HepG2 (cell line): ENCODE measurements around the gene ELP5. TPM values are rescaled to one million over a fixed set of nuclear protein-coding genes. Genes with fewer than 3 reads are reported as not detected.

Experiments
- DMTF1 ChIP-seq: sonication (generic); formaldehyde crosslinking; IDR thresholded peaks from 2 replicates; pipeline ENCODE4 v1.4.0; 2020; ENCODE audit warnings: mild to moderate bottlenecking, missing genetic modification reagents
- E2F1 ChIP-seq: sonication (generic); formaldehyde crosslinking; IDR thresholded peaks from 2 replicates; pipeline ENCODE4 v1.5.0; 2020; ENCODE audit warnings: missing genetic modification reagents
- GTF2F1 ChIP-seq: fragments of 150-350 bp; IDR thresholded peaks from 2 replicates; pipeline ENCODE4 v1.6.1; 2014; ENCODE audit warnings: low read length
- IKZF1 ChIP-seq: fragments of 450-650 bp; IDR thresholded peaks from 2 replicates; pipeline ENCODE4 v1.7.1; 2016
- ISX ChIP-seq: sonication (generic); formaldehyde crosslinking; conservative IDR thresholded peaks from 2 replicates; pipeline ENCODE4 v1.5.0; 2020; ENCODE audit warnings: missing genetic modification reagents
- MEIS1 ChIP-seq: sonication (generic); formaldehyde crosslinking; IDR thresholded peaks from 2 replicates; pipeline ENCODE4 v1.9.0; 2021; ENCODE audit warnings: mild to moderate bottlenecking, missing genetic modification reagents, moderate library complexity, borderline replicate concordance
- MTA1 ChIP-seq: sonication (generic); formaldehyde crosslinking; IDR thresholded peaks from 2 replicates; pipeline ENCODE4 v1.4.0; 2020; ENCODE audit warnings: missing genetic modification reagents, mild to moderate bottlenecking, borderline replicate concordance
- POLR2G ChIP-seq: fragments of 200-400 bp; formaldehyde crosslinking; IDR thresholded peaks from 2 replicates; pipeline ENCODE4 v1.6.1; 2018; ENCODE audit warnings: mild to moderate bottlenecking, low read depth, low read length, moderate library complexity
- REXO4 ChIP-seq: sonication (generic); formaldehyde crosslinking; IDR thresholded peaks from 2 replicates; pipeline ENCODE4 v1.8.0; 2022; ENCODE audit warnings: missing genetic modification reagents, mild to moderate bottlenecking, borderline replicate concordance
- RFX1 ChIP-seq: fragments of 450-650 bp; IDR thresholded peaks from 2 replicates; pipeline ENCODE4 v1.6.1; 2017
- THRA ChIP-seq: sonication (generic); formaldehyde crosslinking; IDR thresholded peaks from 2 replicates; pipeline ENCODE4 v1.4.0; 2020; ENCODE audit warnings: missing genetic modification reagents, borderline replicate concordance
- ZKSCAN8 ChIP-seq: IDR thresholded peaks from 2 replicates; pipeline ENCODE4 v1.6.1; 2016; ENCODE audit warnings: borderline replicate concordance, missing genetic modification reagents, missing compliant biosample characterization
- ZNF260 ChIP-seq: sonication (generic); formaldehyde crosslinking; IDR thresholded peaks from 2 replicates; pipeline ENCODE4 v1.4.0; 2020; ENCODE audit warnings: missing genetic modification reagents, low read depth, mild to moderate bottlenecking, borderline replicate concordance
- ZNF777 ChIP-seq: sonication (generic); formaldehyde crosslinking; IDR thresholded peaks from 2 replicates; pipeline ENCODE4 v1.4.0; 2020; ENCODE audit warnings: missing genetic modification reagents
- ZNF83 ChIP-seq: sonication (generic); formaldehyde crosslinking; IDR thresholded peaks from 2 replicates; pipeline ENCODE4 v1.4.0; 2020; ENCODE audit warnings: missing genetic modification reagents, mild to moderate bottlenecking, borderline replicate concordance
- polyA plus RNA-seq, 8 experiments: library from polyadenylated mRNA; depleted of rRNA in 3 of 8; stranded (reverse) in 7 of 8; unstranded in 1 of 8; fragments of >200 nt; fragmentation: Illumina TruSeq in 4 of 8; extraction: Trizol in 4 of 8; gene quantifications; 2 replicates each; pipeline versions ENCODE4 v1.2.1 to v1.2.3, GENCODE V29; 2011 to 2016; ENCODE audit warnings: low read depth in 4 of 8, missing spikeins in 1 of 8, mixed read lengths in 1 of 8; ENCODE audit not compliant: insufficient read depth in 1 of 8
- total RNA-seq, 5 experiments: library from RNA; depleted of rRNA; stranded (reverse); fragments of >200 nt; fragmentation: Illumina TruSeq; extraction: Trizol; gene quantifications; 2 replicates each; pipeline ENCODE4 v1.2.3, GENCODE V29; 2016; ENCODE audit warnings: low read depth in 1 of 5
- TF ChIP-seq, protein P1 (sequence below): IDR thresholded peaks from 2 replicates; pipeline ENCODE4 v1.6.1; 2016; ENCODE audit warnings: low read depth, missing genetic modification reagents, missing compliant biosample characterization
- TF ChIP-seq, protein P2 (sequence below): sonication (generic); IDR thresholded peaks from 2 replicates; pipeline ENCODE4 v1.6.1; 2016; ENCODE audit warnings: low read depth, borderline replicate concordance

ELP5 gene
- total and polyA plus RNA-seq, 2 of the 13 experiments (the other 11 are each of a cell fraction or from before 2014, with no cell fraction given) = 67.6 to 69.8 TPM

GRCh38 chr17:7237761-7238419, 14.1 kb upstream of the ELP5 start (continued):
- TF ChIP-seq ZNF260 (CRISPR knock-in tag) (no peak), ZNF83 (CRISPR knock-in tag) (no peak), ISX (CRISPR knock-in tag) (no peak), POLR2G (peak; percentile 71), RFX1 (no peak), REXO4 (CRISPR knock-in tag) (no peak), MTA1 (CRISPR knock-in tag) (no peak; the same call in 1 of the 2 replicates), THRA (CRISPR knock-in tag) (no peak), E2F1 (no peak), MEIS1 (CRISPR knock-in tag) (no peak), DMTF1 (CRISPR knock-in tag) (no peak), IKZF1 (no peak), GTF2F1 (no peak), ZNF777 (CRISPR knock-in tag) (no peak), ZKSCAN8 (CRISPR knock-in tag) (no peak)
- TF ChIP-seq, protein P1, sequence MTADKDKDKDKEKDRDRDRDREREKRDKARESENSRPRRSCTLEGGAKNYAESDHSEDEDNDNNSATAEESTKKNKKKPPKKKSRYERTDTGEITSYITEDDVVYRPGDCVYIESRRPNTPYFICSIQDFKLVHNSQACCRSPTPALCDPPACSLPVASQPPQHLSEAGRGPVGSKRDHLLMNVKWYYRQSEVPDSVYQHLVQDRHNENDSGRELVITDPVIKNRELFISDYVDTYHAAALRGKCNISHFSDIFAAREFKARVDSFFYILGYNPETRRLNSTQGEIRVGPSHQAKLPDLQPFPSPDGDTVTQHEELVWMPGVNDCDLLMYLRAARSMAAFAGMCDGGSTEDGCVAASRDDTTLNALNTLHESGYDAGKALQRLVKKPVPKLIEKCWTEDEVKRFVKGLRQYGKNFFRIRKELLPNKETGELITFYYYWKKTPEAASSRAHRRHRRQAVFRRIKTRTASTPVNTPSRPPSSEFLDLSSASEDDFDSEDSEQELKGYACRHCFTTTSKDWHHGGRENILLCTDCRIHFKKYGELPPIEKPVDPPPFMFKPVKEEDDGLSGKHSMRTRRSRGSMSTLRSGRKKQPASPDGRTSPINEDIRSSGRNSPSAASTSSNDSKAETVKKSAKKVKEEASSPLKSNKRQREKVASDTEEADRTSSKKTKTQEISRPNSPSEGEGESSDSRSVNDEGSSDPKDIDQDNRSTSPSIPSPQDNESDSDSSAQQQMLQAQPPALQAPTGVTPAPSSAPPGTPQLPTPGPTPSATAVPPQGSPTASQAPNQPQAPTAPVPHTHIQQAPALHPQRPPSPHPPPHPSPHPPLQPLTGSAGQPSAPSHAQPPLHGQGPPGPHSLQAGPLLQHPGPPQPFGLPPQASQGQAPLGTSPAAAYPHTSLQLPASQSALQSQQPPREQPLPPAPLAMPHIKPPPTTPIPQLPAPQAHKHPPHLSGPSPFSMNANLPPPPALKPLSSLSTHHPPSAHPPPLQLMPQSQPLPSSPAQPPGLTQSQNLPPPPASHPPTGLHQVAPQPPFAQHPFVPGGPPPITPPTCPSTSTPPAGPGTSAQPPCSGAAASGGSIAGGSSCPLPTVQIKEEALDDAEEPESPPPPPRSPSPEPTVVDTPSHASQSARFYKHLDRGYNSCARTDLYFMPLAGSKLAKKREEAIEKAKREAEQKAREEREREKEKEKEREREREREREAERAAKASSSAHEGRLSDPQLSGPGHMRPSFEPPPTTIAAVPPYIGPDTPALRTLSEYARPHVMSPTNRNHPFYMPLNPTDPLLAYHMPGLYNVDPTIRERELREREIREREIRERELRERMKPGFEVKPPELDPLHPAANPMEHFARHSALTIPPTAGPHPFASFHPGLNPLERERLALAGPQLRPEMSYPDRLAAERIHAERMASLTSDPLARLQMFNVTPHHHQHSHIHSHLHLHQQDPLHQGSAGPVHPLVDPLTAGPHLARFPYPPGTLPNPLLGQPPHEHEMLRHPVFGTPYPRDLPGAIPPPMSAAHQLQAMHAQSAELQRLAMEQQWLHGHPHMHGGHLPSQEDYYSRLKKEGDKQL = no peak
- TF ChIP-seq, protein P2, sequence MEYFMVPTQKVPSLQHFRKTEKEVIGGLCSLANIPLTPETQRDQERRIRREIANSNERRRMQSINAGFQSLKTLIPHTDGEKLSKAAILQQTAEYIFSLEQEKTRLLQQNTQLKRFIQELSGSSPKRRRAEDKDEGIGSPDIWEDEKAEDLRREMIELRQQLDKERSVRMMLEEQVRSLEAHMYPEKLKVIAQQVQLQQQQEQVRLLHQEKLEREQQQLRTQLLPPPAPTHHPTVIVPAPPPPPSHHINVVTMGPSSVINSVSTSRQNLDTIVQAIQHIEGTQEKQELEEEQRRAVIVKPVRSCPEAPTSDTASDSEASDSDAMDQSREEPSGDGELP = peak; percentile 61; the same call in 1 of the 2 replicates
